GM12801 (cell line): ENCODE results near the gene TRNT1.

ENCODE experiments used
- TF ChIP-seq, protein P1 (sequence below): IDR thresholded peaks from one replicate; pipeline ENCODE4 v1.5.1; 2011; ENCODE audit warnings: control low read depth; ENCODE audit not compliant: insufficient read length; ENCODE audit errors: extremely low read depth

The TRNT1 gene

GRCh38 chr3:3126477-3127431 lies at the start of gene TRNT1:
TSS of gene TRNT1 (plus strand) at chr3:3126940. CDS start at chr3:3129041, 2,101 bp downstream.
- TF ChIP-seq, protein P1, sequence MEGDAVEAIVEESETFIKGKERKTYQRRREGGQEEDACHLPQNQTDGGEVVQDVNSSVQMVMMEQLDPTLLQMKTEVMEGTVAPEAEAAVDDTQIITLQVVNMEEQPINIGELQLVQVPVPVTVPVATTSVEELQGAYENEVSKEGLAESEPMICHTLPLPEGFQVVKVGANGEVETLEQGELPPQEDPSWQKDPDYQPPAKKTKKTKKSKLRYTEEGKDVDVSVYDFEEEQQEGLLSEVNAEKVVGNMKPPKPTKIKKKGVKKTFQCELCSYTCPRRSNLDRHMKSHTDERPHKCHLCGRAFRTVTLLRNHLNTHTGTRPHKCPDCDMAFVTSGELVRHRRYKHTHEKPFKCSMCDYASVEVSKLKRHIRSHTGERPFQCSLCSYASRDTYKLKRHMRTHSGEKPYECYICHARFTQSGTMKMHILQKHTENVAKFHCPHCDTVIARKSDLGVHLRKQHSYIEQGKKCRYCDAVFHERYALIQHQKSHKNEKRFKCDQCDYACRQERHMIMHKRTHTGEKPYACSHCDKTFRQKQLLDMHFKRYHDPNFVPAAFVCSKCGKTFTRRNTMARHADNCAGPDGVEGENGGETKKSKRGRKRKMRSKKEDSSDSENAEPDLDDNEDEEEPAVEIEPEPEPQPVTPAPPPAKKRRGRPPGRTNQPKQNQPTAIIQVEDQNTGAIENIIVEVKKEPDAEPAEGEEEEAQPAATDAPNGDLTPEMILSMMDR: no peak

DNA sequence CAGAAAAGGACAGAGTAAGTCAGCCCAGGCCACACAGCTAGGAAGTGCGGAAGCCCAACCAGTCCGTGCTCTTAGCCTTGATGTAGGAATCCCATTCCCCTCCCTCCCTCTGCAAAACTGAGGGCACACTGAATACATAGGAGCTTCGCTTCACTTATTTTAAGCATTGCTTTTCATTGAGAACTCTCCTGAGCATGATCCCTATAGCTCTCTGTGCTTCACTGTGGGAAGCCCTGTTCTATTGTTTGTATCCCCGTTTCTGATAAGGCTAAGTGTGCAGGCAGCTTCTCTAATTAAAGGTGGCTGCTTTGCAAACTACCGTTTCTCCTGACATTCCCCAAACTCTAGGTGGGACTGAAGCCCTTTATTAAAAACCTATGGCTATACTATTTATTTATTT lies 46.4 kb upstream of the TRNT1 start:
- TF ChIP-seq, protein P1: no peak

DNA sequence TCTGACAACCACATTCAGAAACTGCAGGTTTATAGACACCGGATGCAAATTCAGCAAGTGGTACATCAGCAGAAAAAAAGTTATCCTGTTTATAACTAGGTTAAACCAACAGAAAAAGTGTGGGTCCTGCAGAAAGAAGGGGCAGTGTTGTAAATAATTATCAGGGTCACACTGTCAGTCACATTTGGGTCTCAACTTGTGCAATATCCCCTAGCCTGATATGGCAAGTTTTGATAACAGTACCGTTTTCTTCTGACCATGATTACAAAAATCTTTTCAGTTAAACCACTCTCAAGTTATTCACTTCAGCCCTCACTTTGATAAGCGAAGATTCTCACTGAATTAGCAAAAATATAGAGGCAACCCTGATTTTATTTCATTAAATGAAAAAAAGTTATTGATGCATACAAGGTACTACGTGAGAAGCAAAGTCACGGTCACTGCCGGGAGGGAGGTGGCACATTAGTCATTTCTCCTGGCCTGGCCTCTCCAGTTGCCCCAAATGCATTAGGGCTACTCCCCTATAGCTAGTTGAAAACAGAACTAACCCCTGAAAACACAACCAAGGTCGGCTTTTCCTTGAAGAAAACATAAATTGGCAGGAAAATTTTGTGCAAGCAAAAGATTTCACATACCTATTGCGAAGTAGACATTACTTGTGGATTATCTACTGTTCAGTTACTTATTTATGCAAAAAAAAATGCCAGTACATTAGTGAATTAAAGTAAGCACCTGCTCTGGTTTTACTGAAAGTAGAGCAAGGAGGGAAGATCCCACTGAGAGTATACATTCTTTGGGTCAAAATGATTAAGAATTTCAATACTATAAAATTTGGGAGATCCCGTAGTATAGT lies 45.1 kb upstream of the TRNT1 start:
- TF ChIP-seq, protein P1: no peak

GRCh38 chr3:3082234-3082924 lies 44.4 kb upstream of the TRNT1 start:
- TF ChIP-seq, protein P1: no peak

DNA sequence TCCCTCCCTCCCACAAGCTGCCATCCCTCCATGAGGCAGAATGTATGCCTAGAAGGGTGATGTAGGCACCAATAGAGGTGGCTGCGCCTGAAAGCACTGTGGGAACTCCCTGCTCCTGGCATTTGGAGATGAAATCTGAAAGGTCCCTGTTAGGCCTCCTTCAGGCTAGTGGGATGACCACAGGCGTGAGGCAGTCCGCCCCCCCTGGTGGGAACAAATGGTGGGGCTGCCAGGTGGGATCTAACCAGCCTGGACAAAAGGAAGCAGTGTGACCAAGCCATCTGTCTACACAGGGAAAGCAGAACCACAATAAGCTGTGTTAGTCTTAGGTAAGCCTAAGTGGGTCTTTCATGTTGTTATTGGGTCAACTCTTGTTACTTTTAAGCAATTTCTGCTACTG lies 41.9 kb upstream of the TRNT1 start:
- TF ChIP-seq, protein P1: no peak

GRCh38 chr3:3085782-3086181 lies 41.0 kb upstream of the TRNT1 start:
- TF ChIP-seq, protein P1: no peak

DNA sequence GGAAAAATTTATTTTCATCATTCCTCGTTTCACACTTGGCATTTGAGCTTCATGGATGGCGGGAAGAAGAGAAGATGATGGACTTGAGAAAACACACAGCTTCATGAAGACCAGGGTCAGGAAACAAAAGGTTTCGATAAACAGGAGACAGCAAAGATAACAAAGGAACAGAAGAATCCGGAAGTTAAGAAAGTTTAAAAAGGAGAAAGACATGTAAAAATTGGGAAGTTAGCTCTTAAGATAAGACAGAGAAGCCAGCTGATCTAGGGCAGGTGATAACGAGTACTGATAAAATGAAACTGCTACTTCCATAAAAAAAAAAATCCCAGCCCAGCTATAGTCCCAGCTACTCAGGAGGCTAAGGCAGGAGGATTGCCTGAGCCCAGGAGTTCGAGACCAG lies 40.5 kb upstream of the TRNT1 start:
- TF ChIP-seq, protein P1: no peak
